Stimulated activated CD4-positive, alpha-beta T cell treated with anti-CD3 and anti-CD28 coated beads, Interleukin-12 subunit alpha, Interleukin-12 subunit beta, amount 100 ng/mL, for 24 hours (primary cell): Measurements from ENCODE around the gene OR6J1.
"Not testable (repeated sequence)": the region's sequence is repeated elsewhere in the genome, so short reads cannot be mapped to it uniquely, and the experiment has no call there.

Experiments used
- DNase-seq, 2 experiments: peaks; one replicate each; pipeline ENCODE4 v3.0.0-alpha.2; 2020; ENCODE audit warnings: low read depth in 2 of 2

The OR6J1 gene

GRCh38 chr14:22606380-22606779, 37.8 kb downstream of the OR6J1 start:
- no peak for DNase-seq

DNA sequence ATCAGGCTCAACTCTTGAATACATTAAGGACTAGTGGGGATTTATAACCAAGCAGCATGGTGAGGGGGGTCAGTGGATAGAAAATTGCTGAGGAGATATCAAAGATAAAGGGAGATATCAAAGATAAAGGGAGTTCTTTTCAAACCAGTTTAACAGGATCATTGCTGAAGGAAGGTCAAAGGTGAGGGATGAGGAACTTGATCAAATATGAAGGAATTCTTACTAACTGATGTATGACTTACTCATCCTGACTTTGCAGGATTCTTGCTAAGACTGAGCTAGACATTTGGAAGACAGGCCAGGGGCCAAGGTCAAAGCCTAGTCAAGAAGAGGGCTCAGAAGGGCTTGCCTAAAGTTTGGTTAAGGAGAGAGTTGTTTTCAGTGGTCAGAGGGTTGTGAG, 41.3 kb downstream of the OR6J1 start:
- DNase-seq = no peak

GRCh38 chr14:22601996-22602395, 42.2 kb downstream of the OR6J1 start:
- DNase-seq = no peak

GRCh38 chr14:22601456-22601855, 42.7 kb downstream of the OR6J1 start:
- no peak for DNase-seq

DNA sequence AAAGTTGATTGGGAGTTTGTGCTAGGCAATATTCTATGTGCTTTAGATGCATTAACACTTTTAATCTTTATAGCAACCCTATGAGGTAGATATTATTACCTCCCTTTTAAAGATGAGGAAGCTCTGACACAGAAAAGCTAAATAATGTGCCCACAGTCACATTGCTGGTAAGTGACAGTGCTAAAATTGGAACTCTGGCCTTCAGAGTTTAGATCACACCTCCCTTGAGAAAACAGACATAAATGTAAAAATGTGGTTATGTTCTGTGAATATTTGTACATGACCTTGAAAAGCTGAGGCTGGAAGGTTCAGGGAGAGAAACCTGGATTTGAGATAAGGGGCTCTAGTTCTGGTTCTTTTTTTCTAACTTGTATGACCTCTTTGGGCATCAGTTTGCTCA, 44.1 kb downstream of the OR6J1 start:
- no peak for DNase-seq

GRCh38 chr14:22599349-22599748, 44.8 kb downstream of the OR6J1 start:
- DNase-seq = no peak

GRCh38 chr14:22598896-22599244, 45.3 kb downstream of the OR6J1 start:
- no peak for DNase-seq

DNA sequence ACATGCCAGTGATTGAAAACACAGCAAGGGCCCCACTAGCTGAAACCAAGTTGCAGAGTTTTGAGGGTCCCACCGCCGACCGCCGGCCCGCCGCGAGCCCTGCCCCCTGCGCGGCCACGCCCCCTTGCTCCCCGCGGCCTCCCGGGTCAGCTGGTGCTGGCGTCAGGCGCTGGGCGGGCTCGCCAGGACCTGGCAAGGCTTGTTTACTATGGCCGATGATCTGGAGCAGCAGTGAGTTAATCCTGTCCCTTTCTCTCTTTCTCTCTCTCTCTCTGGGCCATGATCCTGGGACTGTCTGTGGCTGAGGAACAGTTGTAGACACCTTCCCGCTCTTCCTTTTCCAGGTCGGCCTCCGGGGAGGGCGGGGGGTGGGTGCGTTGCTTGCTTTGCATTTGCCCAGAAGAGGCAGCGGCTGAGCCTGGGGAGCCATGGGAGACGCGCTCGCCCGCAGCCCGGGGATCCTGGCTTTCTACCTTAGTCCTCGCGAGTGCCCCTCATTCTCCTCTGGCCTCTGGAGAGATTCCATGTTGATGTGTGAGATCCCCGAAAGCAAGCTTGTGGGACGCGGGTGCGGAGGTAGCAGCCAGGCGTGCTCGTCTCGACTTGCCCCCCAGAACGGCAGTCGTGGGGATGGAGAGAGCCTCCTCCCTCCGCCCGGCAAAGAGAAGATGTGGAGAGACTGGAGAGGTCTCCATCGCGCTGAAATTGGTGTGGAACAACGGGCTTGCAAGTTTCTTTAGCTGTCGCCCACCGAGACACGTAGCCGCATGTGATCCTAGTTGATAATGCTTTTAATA, 45.9 kb downstream of the OR6J1 start, which contains the start of gene ABHD4:
Gene ABHD4, plus strand, starts transcription at position 202 of the 797 bp plus-strand sequence. Its CDS starts 7 bp downstream, at position 209.
- peak in 1 of 2 experiments; percentile 37 for DNase-seq

GRCh38 chr14:22597771-22598098, 46.4 kb downstream of the OR6J1 start:
- no peak for DNase-seq

GRCh38 chr14:22597265-22597664, 46.9 kb downstream of the OR6J1 start:
- DNase-seq = no peak

GRCh38 chr14:22596354-22596879, 47.7 kb downstream of the OR6J1 start:
- no peak for DNase-seq

DNA sequence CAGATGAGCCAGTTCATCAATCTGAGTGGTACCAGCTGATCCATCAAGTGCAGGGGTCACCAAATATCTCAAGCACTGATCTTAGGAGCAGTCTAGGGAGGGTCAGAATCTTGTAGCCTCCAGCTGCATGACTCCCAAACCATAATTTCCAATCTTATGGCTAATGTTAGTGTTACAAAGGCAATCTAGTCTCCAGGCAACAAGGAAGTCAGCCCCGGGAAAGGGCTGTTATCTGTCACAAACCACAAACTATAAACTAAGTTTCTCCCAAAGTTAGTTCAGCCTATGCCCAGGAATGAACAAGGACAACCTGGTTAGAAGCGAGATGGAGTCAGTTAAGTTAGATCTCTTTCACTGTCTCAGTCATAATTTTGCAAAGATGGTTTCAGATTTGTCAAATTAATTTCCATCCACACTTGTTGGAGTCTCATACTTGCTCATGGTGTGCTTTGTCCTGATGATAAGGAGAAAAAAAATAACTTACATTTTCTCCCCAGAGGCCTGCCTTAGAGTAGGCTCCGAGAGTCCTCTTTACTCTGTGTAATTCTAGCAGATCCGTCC, 49.9 kb downstream of the OR6J1 start:
- DNase-seq = no peak

GRCh38 chr14:22593601-22594000, 50.6 kb downstream of the OR6J1 start:
- DNase-seq = no peak

GRCh38 chr14:22593189-22593588, 51.0 kb downstream of the OR6J1 start:
- DNase-seq = no peak

DNA sequence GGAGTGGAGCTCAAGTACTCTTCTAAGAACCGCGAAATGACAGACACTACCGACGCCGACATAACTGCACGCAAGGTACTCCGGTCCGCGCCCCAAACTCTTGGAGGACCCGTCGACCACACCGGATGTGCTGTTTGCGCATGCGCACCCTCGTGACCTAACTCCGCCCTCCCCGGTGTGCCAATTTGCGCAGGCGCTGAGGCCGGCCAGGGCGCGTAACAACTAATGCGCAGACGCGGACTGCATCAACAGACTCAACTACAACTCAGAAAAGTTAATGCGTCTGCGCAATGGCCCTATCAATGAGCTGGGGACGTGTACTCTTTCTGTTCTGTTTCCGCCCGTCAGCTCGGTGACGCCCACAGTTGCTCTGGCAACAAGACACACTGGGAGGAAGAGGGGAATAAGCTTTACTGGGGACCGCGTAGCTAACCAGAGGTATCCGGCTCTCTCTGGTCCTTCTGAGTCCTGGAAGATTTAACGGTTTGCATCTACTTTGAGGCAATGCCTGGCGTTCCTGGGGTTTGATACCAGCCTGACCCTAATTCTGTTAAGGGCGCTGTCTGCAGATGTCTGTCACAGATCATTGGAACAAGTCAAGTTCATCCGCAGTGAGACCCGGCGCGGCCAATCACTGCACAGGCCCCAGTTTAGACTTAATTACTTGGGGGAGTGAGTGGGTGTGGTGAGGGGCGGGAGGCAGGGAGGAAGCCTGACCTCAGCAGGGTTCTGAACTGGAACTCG, 54.9 kb downstream of the OR6J1 start, which contains the start of gene DAD1:
Gene DAD1, minus strand, starts transcription at position 129 of the 744 bp plus-strand sequence. Its CDS starts 67 bp downstream, at position 62.
- peak; percentile 98 to 99 for DNase-seq

GRCh38 chr14:22588526-22589095, 55.5 kb downstream of the OR6J1 start:
- no peak for DNase-seq

GRCh38 chr14:22587677-22588422, 56.3 kb downstream of the OR6J1 start:
- not testable (repeated sequence) for DNase-seq

DNA sequence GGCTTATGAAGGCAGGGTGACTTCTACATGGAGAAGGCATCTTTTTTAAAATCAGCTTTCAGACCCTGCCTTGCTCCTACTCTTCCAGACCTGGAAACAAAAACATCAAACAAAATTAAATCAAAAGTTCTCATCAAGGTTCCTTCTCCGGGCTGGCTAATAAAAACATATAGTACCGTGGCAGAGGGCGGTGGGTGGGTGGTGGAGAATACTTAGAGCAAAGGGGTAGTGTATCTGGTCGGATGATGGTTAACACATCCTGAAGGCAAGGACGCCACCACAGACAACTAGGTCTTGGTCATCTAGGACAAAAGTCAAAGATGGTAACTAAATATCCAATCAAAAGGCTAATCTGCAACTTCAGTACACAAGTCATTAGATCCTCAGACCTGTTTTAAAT, 56.9 kb downstream of the OR6J1 start:
- no peak for DNase-seq

GRCh38 chr14:22583994-22584393, 60.2 kb downstream of the OR6J1 start:
- no peak for DNase-seq
